ENCODE data around the gene TRAM2.

TRAM2 gene

GRCh38 chr6:52554684-52555280 lies 22.1 kb downstream of the TRAM2 start:
- TF ChIP-seq EZH2phosphoT487 (IDR thresholded peaks at IDR 0.05; ENCODE audit: borderline replicate concordance) (no peak), CTCF (conservative IDR thresholded peaks at IDR 0.05; ENCODE audit: low read length) (no peak)
- no peaks in the 10 kb centered on the region for H3K27me3 ChIP-seq (ENCODE audit: insufficient read depth, low read length, poor library complexity, severe bottlenecking)
- 0 out of 2 replicates have a peak, but pooled peaks cover 5% of the 10 kb centered on the region for H3F3A ChIP-seq (ENCODE audit: low read depth)
- H3K9me3 ChIP-seq (ENCODE audit: insufficient read depth, low read depth, low read length) = no peaks in the 10 kb centered on the region
- no peaks in the 10 kb centered on the region for H3K9me2 ChIP-seq (replicated peaks; ENCODE audit: low read depth, low read length)
- no peak overlapping the region for H3K9ac ChIP-seq (ENCODE audit: low read depth, low read length, poor library complexity, severe bottlenecking)
- peaks cover 34% of the 10 kb centered on the region for H4K20me1 ChIP-seq (ENCODE audit: insufficient read depth, low read length, poor library complexity, severe bottlenecking)
- peaks cover 10% of the 10 kb centered on the region for H3K36me3 ChIP-seq (ENCODE audit: insufficient read depth, low read length)
- no peak overlapping the region for H3K4me2 ChIP-seq (ENCODE audit: low read depth, low read length, poor library complexity, severe bottlenecking)
- peaks cover 93% of the 10 kb centered on the region for H3K79me2 ChIP-seq (ENCODE audit: insufficient read depth, low read length)
- peaks cover 61% of the 10 kb centered on the region for H3K4me1 ChIP-seq (ENCODE audit: insufficient read depth, low read length, poor library complexity, severe bottlenecking)
- no peak overlapping the region for H2AFZ ChIP-seq (ENCODE audit: low read length)
- H3K4me3 ChIP-seq (ENCODE audit: low read length, poor library complexity, severe bottlenecking) = no peak overlapping the region

- Histone ChIP-seq H3K4me1 (ENCODE audit: insufficient read depth, low read length, poor library complexity, severe bottlenecking) (peaks cover 61% of the 10 kb centered on the region), H3K4me2 (ENCODE audit: low read depth, low read length, poor library complexity, severe bottlenecking) (no peak overlapping the region), H4K20me1 (ENCODE audit: insufficient read depth, low read length, poor library complexity, severe bottlenecking) (peaks cover 30% of the 10 kb centered on the region), H3K79me2 (ENCODE audit: insufficient read depth, low read length) (peaks cover 93% of the 10 kb centered on the region), H3K4me3 (ENCODE audit: low read length, poor library complexity, severe bottlenecking) (no peak overlapping the region), H3F3A (ENCODE audit: low read depth) (0 out of 2 replicates have a peak, but pooled peaks cover 8% of the 10 kb centered on the region), H2AFZ (ENCODE audit: low read length) (no peak overlapping the region), H3K36me3 (ENCODE audit: insufficient read depth, low read length) (peaks cover 6% of the 10 kb centered on the region), H3K9ac (ENCODE audit: low read depth, low read length, poor library complexity, severe bottlenecking) (no peak overlapping the region), H3K9me3 (ENCODE audit: insufficient read depth, low read depth, low read length) (no peaks in the 10 kb centered on the region), H3K9me2 (replicated peaks; ENCODE audit: low read depth, low read length) (no peaks in the 10 kb centered on the region), H3K27me3 (ENCODE audit: insufficient read depth, low read length, poor library complexity, severe bottlenecking) (no peaks in the 10 kb centered on the region)
- no peak for TF ChIP-seq EZH2phosphoT487 (IDR thresholded peaks at IDR 0.05; ENCODE audit: borderline replicate concordance)
- no peak for TF ChIP-seq CTCF (conservative IDR thresholded peaks at IDR 0.05; ENCODE audit: low read length)
These were observed 23.1 kb downstream of the TRAM2 start for GRCh38 chr6:52553719-52554118.

GRCh38 chr6:52553158-52553557 lies 23.7 kb downstream of the TRAM2 start:
- Histone ChIP-seq H3K4me1 (ENCODE audit: insufficient read depth, low read length, poor library complexity, severe bottlenecking) (peaks cover 61% of the 10 kb centered on the region), H3K79me2 (ENCODE audit: insufficient read depth, low read length) (peaks cover 93% of the 10 kb centered on the region), H3K27me3 (ENCODE audit: insufficient read depth, low read length, poor library complexity, severe bottlenecking) (no peaks in the 10 kb centered on the region), H3K4me3 (ENCODE audit: low read length, poor library complexity, severe bottlenecking) (no peak overlapping the region), H4K20me1 (ENCODE audit: insufficient read depth, low read length, poor library complexity, severe bottlenecking) (peaks cover 24% of the 10 kb centered on the region), H3K9me2 (replicated peaks; ENCODE audit: low read depth, low read length) (no peaks in the 10 kb centered on the region), H2AFZ (ENCODE audit: low read length) (no peak overlapping the region), H3K36me3 (ENCODE audit: insufficient read depth, low read length) (peaks cover 7% of the 10 kb centered on the region; the same call in 1 of the 2 replicates), H3K9me3 (ENCODE audit: insufficient read depth, low read depth, low read length) (no peaks in the 10 kb centered on the region), H3F3A (ENCODE audit: low read depth) (0 out of 2 replicates have a peak, but pooled peaks cover 8% of the 10 kb centered on the region), H3K9ac (ENCODE audit: low read depth, low read length, poor library complexity, severe bottlenecking) (peak overlapping the region; percentile 69), H3K4me2 (ENCODE audit: low read depth, low read length, poor library complexity, severe bottlenecking) (no peak overlapping the region)
- no peak for TF ChIP-seq EZH2phosphoT487 (IDR thresholded peaks at IDR 0.05; ENCODE audit: borderline replicate concordance)
- no peak for TF ChIP-seq CTCF (conservative IDR thresholded peaks at IDR 0.05; ENCODE audit: low read length)
